Umbilical cord (tissue), 2 donors: Measurements from ENCODE around the gene UGT1A3. TPM values are rescaled to one million over a fixed set of nuclear protein-coding genes. Genes with fewer than 3 reads are reported as not detected.
"Not testable (repeated sequence)": the region's sequence is repeated elsewhere in the genome, so short reads cannot be mapped to it uniquely, and the experiment has no call there.

Experiments
- DNase-seq: peaks from one replicate; pipeline ENCODE4 v3.0.0-alpha.2; 2015; ENCODE audit warnings: low spot score
- total RNA-seq: library from RNA; depleted of rRNA; stranded (reverse); fragments of >200 nt; gene quantifications from one replicate; pipeline ENCODE4 v1.2.3, GENCODE V29; 2014; ENCODE audit warnings: low replicate concordance; ENCODE audit not compliant: insufficient read depth

The UGT1A3 gene
- not detected for total RNA-seq

DNA sequence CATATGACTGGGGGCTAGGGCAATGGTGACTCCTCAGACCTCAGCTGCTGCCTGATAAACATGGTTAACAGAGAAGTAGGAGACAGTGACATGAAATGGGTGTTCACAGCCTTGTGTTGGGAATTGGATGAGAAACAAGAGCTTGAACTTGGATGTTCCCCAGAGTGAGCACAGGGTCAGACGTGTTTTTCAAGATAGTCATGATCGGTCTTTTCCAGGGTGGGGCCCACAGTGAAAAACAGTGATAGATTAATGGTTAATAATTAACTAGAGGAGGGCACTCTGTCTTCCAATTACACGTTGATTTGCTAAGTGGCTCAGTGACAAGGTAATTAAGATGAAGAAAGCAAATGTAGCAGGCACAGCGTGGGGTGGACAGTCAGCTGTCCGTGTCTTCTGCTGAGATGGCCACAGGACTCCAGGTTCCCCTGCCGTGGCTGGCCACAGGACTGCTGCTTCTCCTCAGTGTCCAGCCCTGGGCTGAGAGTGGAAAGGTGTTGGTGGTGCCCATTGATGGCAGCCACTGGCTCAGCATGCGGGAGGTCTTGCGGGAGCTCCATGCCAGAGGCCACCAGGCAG is at the start of gene UGT1A3:
UGT1A3 (plus strand) TSS at position 320 of the 579 bp plus-strand sequence; CDS start at position 405, 85 bp downstream.
- no peak for DNase-seq

GRCh38 chr2:233679196-233679595 is 49.6 kb upstream of the UGT1A3 start:
- DNase-seq: no peak

DNA sequence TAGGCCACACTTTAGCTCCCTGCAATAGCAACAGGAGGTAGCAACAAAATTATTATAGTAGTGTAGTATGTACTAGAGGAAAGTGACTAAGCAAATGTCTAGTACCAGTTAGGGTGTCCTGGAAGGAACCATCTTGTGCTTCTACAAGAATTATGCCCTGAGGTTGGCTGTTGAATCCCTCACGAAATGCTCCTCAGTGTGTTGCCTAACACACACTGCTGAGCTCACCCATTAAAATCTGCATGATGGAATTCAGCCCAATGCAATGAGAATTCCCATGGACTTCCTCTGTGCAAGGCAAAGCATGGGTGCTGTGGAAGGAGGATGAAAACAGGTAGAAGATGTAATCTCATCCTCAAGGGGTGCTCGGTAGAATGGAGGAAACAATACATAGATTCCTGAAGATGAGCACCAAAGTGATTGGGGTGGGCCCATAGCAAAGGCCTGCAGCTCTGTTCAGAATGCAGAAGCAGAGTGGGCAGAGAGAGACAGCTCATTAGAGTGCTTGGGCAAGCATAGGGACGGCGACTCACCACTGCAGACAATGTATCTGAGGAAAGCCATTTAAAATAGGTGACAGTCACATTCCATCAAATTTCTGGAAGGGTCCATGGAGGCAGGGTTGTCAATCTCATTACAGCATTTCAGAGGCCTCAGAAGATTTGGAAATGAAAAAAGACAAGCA is 48.3 kb upstream of the UGT1A3 start:
- DNase-seq: no peak

- DNase-seq: no peak
Measured at GRCh38 chr2:233681521-233682099, 47.2 kb upstream of the UGT1A3 start, which contains the start of gene UGT1A7. UGT1A7 (plus strand) TSS chr2:233681901; CDS start chr2:233681938, 37 bp downstream.

DNA sequence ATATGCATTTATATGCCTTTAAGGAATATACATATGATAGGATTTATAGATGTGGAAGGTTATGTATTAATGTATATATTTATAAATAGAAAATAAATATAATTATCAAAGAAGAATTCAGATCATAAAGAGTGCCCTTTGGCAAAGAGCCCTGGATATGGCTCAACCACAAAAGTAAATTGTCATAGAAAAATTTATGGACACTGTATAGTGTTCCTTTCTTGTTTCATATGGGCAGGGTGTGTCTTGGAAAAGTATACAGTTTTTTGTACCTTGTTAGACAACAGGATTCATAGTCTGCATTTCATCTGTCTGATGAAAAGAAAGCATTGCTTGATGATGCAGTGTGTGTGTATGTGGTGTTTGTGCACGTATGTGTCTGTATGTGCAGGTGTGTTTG is 44.2 kb upstream of the UGT1A3 start:
- no peak for DNase-seq

DNA sequence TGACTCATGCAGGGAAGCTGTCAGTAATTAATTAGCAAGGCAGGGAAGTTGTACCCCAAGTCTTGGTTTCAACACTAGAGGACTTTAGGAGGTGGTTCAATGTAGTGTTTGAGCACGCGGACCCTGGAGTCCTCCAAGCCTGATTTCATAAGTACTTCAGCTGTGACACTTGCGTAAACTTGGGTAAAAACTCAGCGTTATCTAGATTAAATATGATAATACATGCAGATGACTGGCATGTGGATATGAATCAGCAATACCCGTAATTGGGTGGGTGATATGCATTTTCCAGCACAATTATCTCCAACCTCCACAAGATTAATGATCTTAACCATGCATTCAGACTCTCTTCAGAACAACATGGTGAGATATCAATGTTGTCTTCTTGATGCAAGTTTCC is 41.9 kb upstream of the UGT1A3 start:
- no peak for DNase-seq

DNA sequence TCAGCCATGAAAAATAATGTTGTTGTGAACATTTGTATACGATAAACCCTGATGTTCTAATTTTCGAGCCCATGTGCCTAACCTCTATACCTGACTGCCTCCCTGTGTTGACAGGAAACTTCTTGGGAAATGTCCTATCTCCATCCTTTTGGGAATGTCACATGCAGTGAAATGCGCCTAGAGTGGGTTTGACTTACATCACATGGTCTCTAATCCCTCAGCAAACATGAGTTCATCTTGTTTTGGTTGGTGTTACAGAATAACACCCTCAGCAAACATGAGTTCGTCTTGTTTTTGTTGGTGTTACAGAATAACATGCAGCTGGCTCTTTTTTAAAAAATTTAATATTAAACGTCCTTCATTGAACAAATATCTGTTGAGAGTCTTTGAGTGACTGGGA is 40.5 kb upstream of the UGT1A3 start:
- DNase-seq: no peak

GRCh38 chr2:233689031-233689430 is 39.8 kb upstream of the UGT1A3 start:
- no peak for DNase-seq

- DNase-seq: no peak
Measured at GRCh38 chr2:233689501-233689900, 39.3 kb upstream of the UGT1A3 start.

- no peak for DNase-seq
Measured at GRCh38 chr2:233690444-233690843, 38.4 kb upstream of the UGT1A3 start.

- peak; percentile 6 for DNase-seq
Measured at GRCh38 chr2:233691443-233692433, 37.1 kb upstream of the UGT1A3 start.

- DNase-seq: no peak
Measured at GRCh38 chr2:233692648-233693047, 36.2 kb upstream of the UGT1A3 start, which contains the start of gene UGT1A6. UGT1A6 (plus strand) TSS chr2:233692890; CDS start chr2:233693005, 115 bp downstream.

GRCh38 chr2:233693963-233694362 is 34.9 kb upstream of the UGT1A3 start:
- DNase-seq: no peak

DNA sequence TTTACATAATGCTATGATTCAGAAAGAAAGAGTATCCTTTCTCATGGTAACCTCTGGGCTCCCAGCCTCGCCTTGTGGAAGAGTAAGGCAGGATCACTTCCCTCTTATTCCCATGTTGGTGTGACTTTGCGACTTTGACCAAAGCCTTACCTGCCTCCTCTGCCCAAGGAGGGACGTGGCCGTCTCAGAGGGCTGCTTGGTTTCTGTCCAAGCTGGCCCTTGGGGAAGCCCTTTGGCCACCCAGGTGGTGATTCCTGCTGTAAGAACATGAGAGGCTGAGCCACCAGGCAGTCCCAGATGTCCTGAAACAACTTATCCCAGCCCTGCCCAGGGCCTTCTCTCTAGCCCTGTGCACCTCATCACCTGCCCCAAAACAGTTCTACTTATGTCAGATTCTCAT is 30.1 kb upstream of the UGT1A3 start:
- no peak for DNase-seq

- no peak for DNase-seq
Measured at GRCh38 chr2:233699424-233700027, 29.3 kb upstream of the UGT1A3 start.

- peak; percentile 69 for DNase-seq
Measured at GRCh38 chr2:233700028-233700635, 28.7 kb upstream of the UGT1A3 start.

DNA sequence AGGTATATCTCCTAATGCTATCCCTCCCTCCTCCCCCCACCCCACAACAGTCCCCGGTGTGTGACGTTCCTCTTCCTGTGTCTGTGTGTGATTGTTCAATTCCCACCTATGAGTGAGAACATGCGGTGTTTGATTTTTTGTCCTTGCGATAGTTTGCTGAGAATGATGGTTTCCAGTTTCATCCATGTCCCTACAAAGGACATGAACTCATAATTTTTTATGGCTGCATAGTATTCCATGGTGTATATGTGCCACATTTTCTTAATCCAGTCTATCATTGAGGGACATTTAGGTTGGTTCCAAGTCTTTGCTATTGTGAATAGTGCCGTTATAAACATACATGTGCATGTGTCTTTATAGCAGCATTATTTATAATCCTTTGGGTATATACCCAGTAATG is 28.0 kb upstream of the UGT1A3 start:
- not testable (repeated sequence) for DNase-seq

DNA sequence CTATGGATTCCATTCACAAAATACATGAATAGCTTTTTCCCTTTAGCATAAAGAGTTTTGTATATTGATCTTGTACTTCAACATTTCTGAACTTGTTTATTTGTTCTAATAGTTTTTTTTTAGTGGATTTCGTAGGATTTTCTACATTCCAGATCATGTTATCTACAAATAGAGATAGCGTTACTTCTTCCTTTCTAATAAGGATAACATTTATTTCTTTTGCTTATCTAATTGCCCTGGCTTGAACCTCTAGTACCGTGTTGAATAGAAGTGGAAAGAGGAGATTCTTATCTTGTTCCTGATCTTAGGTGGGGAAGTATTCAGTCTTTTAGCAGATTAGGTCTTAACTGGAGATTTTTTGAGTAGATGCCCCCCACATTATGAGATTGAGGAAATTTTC is 26.6 kb upstream of the UGT1A3 start:
- DNase-seq: no peak

GRCh38 chr2:233705911-233706506 is 22.8 kb upstream of the UGT1A3 start:
- DNase-seq: peak; percentile 9

DNA sequence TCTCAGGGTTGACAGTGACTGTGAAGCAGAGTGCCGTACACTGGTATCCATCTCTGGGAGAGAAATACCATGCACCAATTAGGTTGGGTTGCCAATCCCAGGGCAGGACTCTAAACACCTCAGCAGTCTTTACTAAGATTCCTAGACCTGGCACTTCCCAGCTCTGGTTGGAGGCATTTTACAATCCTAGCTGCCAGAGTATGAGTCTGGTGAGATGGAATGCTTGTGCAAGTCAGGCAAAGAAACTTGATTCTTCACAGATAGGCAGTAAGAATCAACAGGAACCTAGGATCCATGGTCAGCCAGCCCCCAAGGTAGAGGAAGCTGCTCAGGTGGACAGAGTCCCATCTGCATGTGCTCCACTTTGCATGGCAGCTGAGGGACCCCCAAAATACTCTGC is 22.1 kb upstream of the UGT1A3 start:
- no peak for DNase-seq
